Occipital lobe (tissue), 2 donors: ENCODE data around the gene ALAS1. TPM values are rescaled to one million over a fixed set of nuclear protein-coding genes. Genes with fewer than 3 reads are reported as not detected.

Source experiments
- DNase-seq: peaks from one replicate; lab custom pipeline; 2025; lab: John Stamatoyannopoulos, UW
- total RNA-seq: library from RNA; depleted of rRNA; stranded (reverse); fragments of >200 nt; gene quantifications from one replicate; pipeline ENCODE4 v1.2.3, GENCODE V29; 2014

The ALAS1 gene
- total RNA-seq, 1 donor from 2014 or later: 36.2 TPM

DNA sequence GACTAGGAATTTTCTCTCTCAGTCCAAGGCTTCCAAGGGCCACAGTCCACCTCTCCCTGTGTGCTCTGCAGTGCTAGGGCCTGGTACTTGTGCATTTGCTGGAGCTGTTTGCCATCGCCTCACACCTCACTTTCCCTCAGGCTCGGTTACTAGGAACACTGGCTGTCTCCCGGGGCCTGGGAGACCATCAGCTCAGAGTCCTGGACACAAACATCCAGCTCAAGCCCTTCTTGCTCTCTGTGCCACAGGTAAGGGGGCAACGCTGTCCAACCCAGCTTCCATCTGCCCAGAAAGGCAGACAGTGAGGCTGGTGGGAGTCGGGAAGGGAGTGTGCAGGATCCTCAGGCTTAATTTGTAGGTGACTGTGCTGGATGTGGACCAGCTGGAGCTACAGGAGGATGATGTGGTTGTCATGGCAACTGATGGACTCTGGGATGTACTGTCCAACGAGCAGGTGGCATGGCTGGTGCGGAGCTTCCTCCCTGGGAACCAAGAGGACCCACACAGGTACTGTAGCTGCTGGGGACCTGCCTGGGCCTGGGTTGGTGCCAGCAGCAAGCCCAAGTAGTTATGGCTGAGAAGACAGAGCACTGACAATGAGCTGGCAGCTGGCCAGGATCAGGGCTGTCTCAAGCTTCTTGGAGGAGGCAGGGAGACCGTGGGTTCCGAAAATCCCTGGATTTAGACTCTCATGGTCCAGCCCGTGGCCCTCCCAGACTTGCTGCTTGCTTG lies 51.0 kb downstream of the ALAS1 start:
- no peak for DNase-seq

DNA sequence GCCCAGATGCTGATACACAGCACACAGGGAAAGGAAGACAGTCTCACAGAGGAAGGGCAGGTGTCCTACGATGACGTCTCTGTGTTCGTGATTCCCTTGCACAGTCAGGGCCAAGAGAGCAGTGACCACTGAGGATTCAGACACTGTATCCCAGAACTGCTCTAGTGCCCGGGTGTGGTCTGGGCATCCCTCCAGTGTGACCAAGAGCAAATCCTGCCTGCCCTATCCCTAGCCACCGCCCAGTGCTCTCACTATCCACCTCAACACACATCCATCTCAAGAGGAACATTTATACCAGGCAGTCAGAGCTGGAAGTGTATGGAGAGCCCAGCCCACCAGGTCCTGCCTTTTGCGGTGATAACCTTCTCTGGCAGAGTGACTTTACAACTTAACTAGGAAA lies 51.7 kb downstream of the ALAS1 start:
- DNase-seq: no peak

DNA sequence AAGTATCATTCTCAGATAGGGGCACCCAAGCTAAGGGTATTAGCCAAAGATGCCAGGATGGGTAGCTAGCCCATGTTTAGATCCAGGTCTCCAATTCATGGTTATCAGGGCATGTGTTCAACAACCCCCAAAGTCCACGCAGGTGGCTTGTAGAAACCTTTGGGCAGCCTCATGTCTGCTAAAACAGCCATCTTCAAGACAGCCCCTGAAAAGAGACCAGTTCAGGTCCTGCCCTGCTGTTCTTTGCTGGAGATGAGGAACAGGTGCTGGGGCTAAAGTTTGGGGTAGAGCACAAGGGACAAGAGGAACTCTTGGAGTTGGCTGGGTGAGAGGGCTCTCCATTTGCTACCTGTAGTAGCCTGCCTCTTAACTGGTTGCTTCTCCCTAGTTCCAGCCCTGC lies 52.2 kb downstream of the ALAS1 start:
- no peak for DNase-seq

DNA sequence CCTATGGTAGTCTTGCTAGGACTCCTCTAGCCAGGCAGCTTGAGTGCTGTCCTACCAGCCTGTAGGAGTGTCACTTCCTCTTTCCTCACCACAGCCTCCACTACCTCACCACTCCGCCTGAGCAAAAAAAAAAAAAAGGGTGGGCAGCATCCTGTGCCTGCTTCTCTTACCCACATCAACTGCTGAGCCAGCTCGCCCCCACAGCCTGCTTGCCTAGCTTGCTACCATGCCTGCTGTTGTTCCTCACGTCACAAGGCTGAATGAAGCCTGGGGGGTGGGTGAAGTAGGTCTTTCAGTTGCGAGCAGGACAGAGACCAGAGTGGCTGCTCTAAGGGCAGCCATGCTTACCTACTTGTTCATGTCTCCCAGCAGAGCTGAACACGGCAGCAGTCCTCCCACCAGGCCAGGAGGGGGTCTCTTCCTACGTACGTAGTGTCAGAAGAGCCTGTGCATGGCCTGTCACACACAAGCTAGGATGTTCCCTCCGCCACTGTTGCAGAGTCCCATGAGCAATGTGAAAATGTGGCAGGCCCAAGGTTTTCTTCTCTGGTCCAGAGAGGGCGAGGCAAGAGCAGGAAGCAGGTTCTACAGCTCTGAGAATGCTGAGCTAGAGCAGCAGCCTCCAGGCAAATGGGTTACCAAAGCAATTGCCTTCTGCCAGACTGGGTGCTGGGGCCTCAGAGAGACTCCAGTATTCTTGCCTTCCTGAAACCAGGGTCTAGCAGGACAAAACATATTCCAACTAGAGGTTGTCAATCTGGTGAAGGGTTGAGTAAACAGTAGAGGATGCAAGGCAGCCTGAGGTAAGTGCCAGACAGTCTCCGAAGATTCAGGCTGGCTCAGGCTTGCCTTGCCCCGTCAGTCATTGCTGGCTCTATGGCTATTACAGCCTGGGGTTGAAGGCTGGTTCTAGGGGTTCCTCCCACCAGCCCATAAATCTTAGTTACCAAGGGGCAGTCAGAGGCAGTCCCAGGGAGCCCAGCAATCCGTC lies 55.6 kb downstream of the ALAS1 start:
- peak; percentile 64 for DNase-seq

GRCh38 chr3:52254608-52255007 lies 56.6 kb downstream of the ALAS1 start:
- no peak for DNase-seq

DNA sequence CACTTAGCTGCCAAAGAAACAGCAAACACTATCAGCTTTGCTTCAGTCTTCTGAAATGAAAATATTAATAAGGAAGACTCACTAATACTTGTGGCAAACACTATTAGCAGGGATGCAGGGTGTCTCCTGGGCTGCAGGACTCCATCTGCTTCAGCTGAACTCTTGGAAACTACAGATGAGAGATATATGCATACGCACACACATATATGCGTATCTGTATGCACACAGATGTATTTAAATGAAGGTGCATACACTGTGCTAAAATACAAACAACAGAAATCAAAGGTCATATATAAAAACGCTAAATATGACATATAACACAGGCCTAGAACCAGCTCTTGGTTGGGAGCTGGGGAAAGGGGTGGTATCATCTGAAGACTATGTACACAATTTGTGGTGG lies 58.2 kb downstream of the ALAS1 start:
- no peak for DNase-seq

DNA sequence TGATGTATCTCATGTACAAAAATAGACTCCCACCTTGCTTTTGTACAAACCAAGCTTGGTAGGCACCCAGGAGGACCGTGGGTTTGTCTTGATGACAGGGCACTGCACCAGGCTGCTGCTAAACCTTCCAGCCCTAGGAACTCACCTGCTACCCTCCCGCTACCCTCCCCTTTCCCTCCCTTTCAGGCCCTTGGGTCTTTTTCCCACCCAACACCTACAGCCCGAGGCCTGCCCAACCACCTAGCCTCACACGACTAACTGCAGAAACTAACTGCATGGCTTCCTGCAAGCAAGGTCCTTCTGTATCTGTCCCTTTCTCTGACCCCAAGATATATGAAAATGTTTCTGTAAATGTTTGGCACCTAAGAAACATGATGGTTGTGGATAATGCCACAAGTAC lies 58.7 kb downstream of the ALAS1 start:
- no peak for DNase-seq

- no peak for DNase-seq
These were observed 60.0 kb downstream of the ALAS1 start for GRCh38 chr3:52257911-52258310.

DNA sequence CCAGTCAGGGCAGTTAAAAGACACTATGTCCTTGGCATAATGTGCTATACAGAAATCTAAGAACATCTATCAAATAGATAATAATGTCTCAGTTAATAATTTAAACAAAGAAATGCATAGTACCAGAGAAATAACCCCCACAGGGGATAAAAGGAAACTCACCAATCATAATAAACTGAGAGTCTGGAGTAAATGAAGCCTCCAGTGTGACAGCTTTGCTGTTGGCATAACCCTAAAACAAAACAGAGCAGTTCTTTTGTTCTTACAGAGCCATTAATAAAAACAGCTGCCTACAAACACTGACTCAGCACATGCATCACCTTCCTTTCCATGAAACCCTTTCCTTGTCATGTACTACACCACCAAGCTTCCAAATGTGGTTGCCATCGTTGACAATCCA lies 61.1 kb downstream of the ALAS1 start:
- no peak for DNase-seq

DNA sequence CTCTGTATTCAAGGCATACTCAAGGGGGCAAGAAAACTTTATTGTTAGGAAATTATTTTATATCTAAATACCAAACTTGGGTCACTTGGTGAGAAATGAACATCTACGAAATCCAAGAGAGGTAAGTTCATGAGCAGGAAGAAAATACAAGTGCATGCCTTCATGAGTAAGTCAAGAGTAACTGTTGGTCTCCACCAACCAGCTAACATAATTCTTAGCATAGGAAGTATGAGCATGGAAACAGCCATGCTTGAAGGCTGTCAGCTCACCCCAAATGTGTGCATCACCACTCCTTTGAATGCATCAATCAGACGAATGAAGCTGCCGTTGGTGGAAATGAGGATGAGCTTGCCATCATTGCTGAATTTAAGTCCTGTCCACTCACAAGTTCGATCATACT lies 61.5 kb downstream of the ALAS1 start:
- DNase-seq: no peak

DNA sequence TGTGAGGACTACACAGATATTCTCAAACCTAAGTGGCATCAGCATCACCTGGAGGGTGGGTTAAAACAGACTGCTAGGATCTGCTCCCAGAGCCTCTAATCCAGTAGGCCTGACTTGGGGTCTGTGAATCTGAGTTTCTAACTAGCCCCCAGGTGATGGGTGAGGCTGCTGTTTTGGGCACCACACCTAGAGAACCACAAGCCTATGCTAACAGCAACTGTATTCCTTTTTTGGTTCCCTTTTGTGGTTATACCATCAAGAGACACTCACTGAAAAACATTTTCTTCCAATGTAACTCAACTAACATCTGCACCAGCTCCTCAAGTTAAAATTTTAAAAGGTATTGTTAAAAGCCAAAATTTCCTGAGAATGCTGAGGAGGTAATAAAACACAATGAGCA lies 64.5 kb downstream of the ALAS1 start:
- no peak for DNase-seq

Other genes starting within 250 kb of the ALAS1 start
- gene GPR62, start 242.8 kb upstream of the ALAS1 start, total RNA-seq: 0.62 TPM
- 42.7 TPM for gene PCBP4, start 230.7 kb upstream of the ALAS1 start, total RNA-seq
- gene ABHD14B, start 224.1 kb upstream of the ALAS1 start, total RNA-seq: 1.9 TPM
- 20.6 TPM for gene ABHD14A, start 223.1 kb upstream of the ALAS1 start, total RNA-seq
- gene ACY1, start 214.6 kb upstream of the ALAS1 start, total RNA-seq: 2.8 TPM
- gene RPL29, start 202.3 kb upstream of the ALAS1 start, total RNA-seq: 778 TPM
- gene DUSP7, start 141.6 kb upstream of the ALAS1 start, total RNA-seq: 10.8 TPM
- 3.1 TPM for gene POC1A, start 43.7 kb upstream of the ALAS1 start, total RNA-seq
- under 0.01 TPM for gene TLR9, start 27.5 kb downstream of the ALAS1 start, total RNA-seq
- 24.8 TPM for gene TWF2, start 41.0 kb downstream of the ALAS1 start, total RNA-seq
- gene PPM1M, start 47.6 kb downstream of the ALAS1 start, total RNA-seq: 7.0 TPM
- 158 TPM for gene WDR82, start 80.5 kb downstream of the ALAS1 start, total RNA-seq
- gene GLYCTK, start 89.7 kb downstream of the ALAS1 start, total RNA-seq: 3.6 TPM
- gene DNAH1, start 118.2 kb downstream of the ALAS1 start, total RNA-seq: 1.6 TPM
- gene BAP1, start 211.8 kb downstream of the ALAS1 start, total RNA-seq: 105 TPM
- 4.7 TPM for gene PHF7, start 212.5 kb downstream of the ALAS1 start, total RNA-seq
- 3.0 TPM for gene SEMA3G, start 246.9 kb downstream of the ALAS1 start, total RNA-seq